Smooth muscle cell (in vitro differentiated cells): Measurements from ENCODE around the gene LHCGR. TPM values are rescaled to one million over a fixed set of nuclear protein-coding genes. Genes with fewer than 3 reads are reported as not detected.
"Not testable (repeated sequence)": the region's sequence is repeated elsewhere in the genome, so short reads cannot be mapped to it uniquely, and the experiment has no call there.

Source experiments
- DNase-seq: peaks from one replicate; lab custom pipeline; 2025; ENCODE audit not compliant: unreplicated experiment; lab: John Stamatoyannopoulos, UW
- H2AFZ ChIP-seq: fragments of 200-600 bp; sonication (generic); 2 replicates; pipeline ENCODE4 v1.6.0; 2016; ENCODE audit warnings: antibody characterized with exemption, low read depth, mild to moderate bottlenecking
- H3F3A ChIP-seq: fragments of 200-600 bp; sonication (generic); 2 replicates; pipeline ENCODE4 v1.6.0; 2017; ENCODE audit warnings: antibody characterized with exemption, low read depth
- H3K27ac ChIP-seq: fragments of 200-600 bp; sonication (generic); 2 replicates; pipeline ENCODE4 v1.5.1; 2016; ENCODE audit warnings: low read depth, mild to moderate bottlenecking
- H3K27me3 ChIP-seq: fragments of 200-600 bp; sonication (generic); 2 replicates; pipeline ENCODE4 v1.6.1; 2016; ENCODE audit warnings: low read depth, mild to moderate bottlenecking
- H3K36me3 ChIP-seq: fragments of 200-600 bp; sonication (generic); 2 replicates; pipeline ENCODE4 v1.5.1; 2016; ENCODE audit warnings: low read depth
- H3K4me1 ChIP-seq: fragments of 200-600 bp; sonication (generic); 2 replicates; pipeline ENCODE4 v1.5.1; 2016; ENCODE audit warnings: low read depth
- H3K4me2 ChIP-seq: fragments of 200-600 bp; sonication (generic); 2 replicates; pipeline ENCODE4 v1.6.0; 2016; ENCODE audit warnings: mild to moderate bottlenecking
- H3K4me3 ChIP-seq: fragments of 200-600 bp; sonication (generic); 2 replicates; pipeline ENCODE4 v1.5.1; 2016; ENCODE audit warnings: mild to moderate bottlenecking
- H3K79me2 ChIP-seq: fragments of 200-600 bp; sonication (generic); 2 replicates; pipeline ENCODE4 v1.6.0; 2016; ENCODE audit warnings: low read depth, mild to moderate bottlenecking
- H3K9ac ChIP-seq: fragments of 200-600 bp; sonication (generic); 2 replicates; pipeline ENCODE4 v1.6.0; 2016; ENCODE audit warnings: low read depth
- H3K9me3 ChIP-seq: fragments of 200-600 bp; sonication (generic); replicated peaks from 2 replicates; pipeline ENCODE4 v1.5.1; 2016; ENCODE audit warnings: low read depth
- H4K20me1 ChIP-seq: fragments of 200-600 bp; sonication (generic); 2 replicates; pipeline ENCODE4 v1.6.0; 2016; ENCODE audit warnings: low read depth
- CTCF ChIP-seq: fragments of 200-600 bp; sonication (generic); IDR thresholded peaks from 2 replicates; pipeline ENCODE4 v1.5.1; 2017; ENCODE audit warnings: borderline replicate concordance, mild to moderate bottlenecking, antibody characterized with exemption; ENCODE audit not compliant: insufficient read depth, poor library complexity, severe bottlenecking
- WGBS: methylation state at CpG from one replicate; pipeline ENCODE4 v1.1.7; 2016; ENCODE audit warnings: low lambda C conversion rate; 5-methylcytosine and 5-hydroxymethylcytosine counted together
- polyA plus RNA-seq: library from polyadenylated mRNA; unstranded; fragments of >200 nt; fragmentation: Nextera tagmentation; extraction: Ambion mirVana; gene quantifications from 2 replicates; pipeline ENCODE4 v1.2.1, GENCODE V29; 2016
- total RNA-seq: library from RNA; depleted of rRNA; stranded (reverse); fragments of >200 nt; gene quantifications from 2 replicates; pipeline ENCODE4 v1.2.3, GENCODE V29; 2014

Gene LHCGR
- total and polyA plus RNA-seq, 2 experiments from 2014 or later: not detected

- no peak overlapping the region for H2AFZ ChIP-seq
- H3K4me2 ChIP-seq: no peak overlapping the region
- H3F3A ChIP-seq: no peaks in the 10 kb centered on the region
- no peak overlapping the region for H3K27ac ChIP-seq
- H3K4me3 ChIP-seq: no peak overlapping the region
- 86% methylated on average over 6 of the region's 6 CpGs for WGBS
- no peaks in the 10 kb centered on the region for H3K79me2 ChIP-seq
- no peak overlapping the region for H3K9ac ChIP-seq
- H4K20me1 ChIP-seq: no peaks in the 10 kb centered on the region
- peaks cover 6% of the 10 kb centered on the region for H3K27me3 ChIP-seq
- no peaks in the 10 kb centered on the region for H3K9me3 ChIP-seq
- no peak for TF ChIP-seq CTCF
- DNase-seq: no peak
- no peaks in the 10 kb centered on the region for H3K4me1 ChIP-seq
- H3K36me3 ChIP-seq: no peaks in the 10 kb centered on the region
Observed at GRCh38 chr2:48707466-48707865, 48.1 kb downstream of the LHCGR start.

- not testable (repeated sequence) for H4K20me1 ChIP-seq, H3F3A ChIP-seq
- 94% methylated on average over 6 of the region's 6 CpGs for WGBS
Observed at GRCh38 chr2:48703621-48704020, 51.9 kb downstream of the LHCGR start.

GRCh38 chr2:48699348-48699930 is 56.1 kb downstream of the LHCGR start:
- Histone ChIP-seq H3K9ac (no peak overlapping the region), H3K4me1 (peaks cover 11% of the 10 kb centered on the region), H3K4me2 (peak overlapping the region; percentile 8)

More at GRCh38 chr2:48703621-48704020, 51.9 kb downstream of the LHCGR start:
- H3K36me3 ChIP-seq, H3K9ac ChIP-seq, H2AFZ ChIP-seq, H3K27me3 ChIP-seq, H3K9me3 ChIP-seq, H3K27ac ChIP-seq, DNase-seq, H3K79me2 ChIP-seq, H3K4me2 ChIP-seq, H3K4me3 ChIP-seq: not testable (repeated sequence)
- H3K4me1 ChIP-seq: peaks cover 11% of the 10 kb centered on the region

GRCh38 chr2:48696881-48697280 is 58.6 kb downstream of the LHCGR start:
- Histone ChIP-seq H3K36me3 (no peaks in the 10 kb centered on the region), H3K4me1 (peaks cover 28% of the 10 kb centered on the region), H2AFZ (no peak overlapping the region), H3K4me2 (no peak overlapping the region), H4K20me1 (no peaks in the 10 kb centered on the region), H3K9me3 (no peaks in the 10 kb centered on the region), H3K9ac (no peak overlapping the region), H3K79me2 (no peaks in the 10 kb centered on the region), H3K27me3 (no peaks in the 10 kb centered on the region), H3K27ac (no peak overlapping the region), H3F3A (no peaks in the 10 kb centered on the region), H3K4me3 (no peak overlapping the region)
- no peak for DNase-seq
- no peak for TF ChIP-seq CTCF
- WGBS: 67% methylated on average over 1 of the region's 1 CpG

More at GRCh38 chr2:48699348-48699930, 56.1 kb downstream of the LHCGR start:
- Histone ChIP-seq H3K9me3 (no peaks in the 10 kb centered on the region), H3K4me3 (no peak overlapping the region), H3K36me3 (no peaks in the 10 kb centered on the region), H3K27me3 (no peaks in the 10 kb centered on the region), H3K27ac (no peak overlapping the region), H3K79me2 (no peaks in the 10 kb centered on the region), H4K20me1 (no peaks in the 10 kb centered on the region), H3F3A (no peaks in the 10 kb centered on the region), H2AFZ (no peak overlapping the region)
- DNase-seq: no peak
- 19% methylated on average over 2 of the region's 2 CpGs for WGBS
- TF ChIP-seq CTCF: no peak
